ENCODE results near the gene PFKFB3. TPM values are rescaled to one million over a fixed set of nuclear protein-coding genes. Genes with fewer than 3 reads are reported as not detected.

PFKFB3 gene
- total and polyA plus RNA-seq, 4 donors = 24.9 to 54.8 (median 39.3) TPM

DNA sequence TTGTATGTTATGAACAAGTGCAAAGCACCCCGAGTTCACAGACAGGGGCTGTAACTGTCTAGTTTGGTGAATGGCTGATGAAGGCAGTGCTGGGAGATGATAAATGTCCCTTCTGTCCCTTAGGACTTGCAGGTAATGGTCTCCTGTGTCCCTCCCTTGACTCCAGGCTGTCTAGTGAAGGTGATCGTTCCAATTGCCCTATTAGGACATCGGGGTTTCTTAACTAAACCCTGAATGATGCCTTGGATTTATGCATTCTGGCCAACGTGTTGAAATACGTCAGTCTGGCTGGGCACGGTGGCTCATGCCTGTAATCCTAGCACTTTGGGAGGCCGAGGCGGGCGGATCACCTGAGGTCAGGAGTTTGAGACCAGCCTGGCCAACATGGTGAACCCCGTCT is 69.4 kb downstream of the PFKFB3 start:
- Histone ChIP-seq H3K4me3 (ENCODE audit: low read depth, low read length) (no peak overlapping the region), H3K27me3 (ENCODE audit: control insufficient read depth, insufficient read depth, low read length) (no peaks in the 10 kb centered on the region), H3K9me3 (ENCODE audit: control insufficient read depth, insufficient read depth, low read length) (no peaks in the 10 kb centered on the region), H3K36me3 (ENCODE audit: control insufficient read depth, insufficient read depth, low read length) (no peaks in the 10 kb centered on the region), H3K4me1 (ENCODE audit: control insufficient read depth, insufficient read depth, low read length) (peaks cover 29% of the 10 kb centered on the region), H3K27ac (ENCODE audit: low read depth, low read length) (no peak overlapping the region)
- WGBS (ENCODE audit: insufficient coverage) = 90% methylated on average over 6 of the region's 10 CpGs
- DNase-seq (ENCODE audit: low read depth in 4 of 6, low spot score in 6 of 6) = no peak

DNA sequence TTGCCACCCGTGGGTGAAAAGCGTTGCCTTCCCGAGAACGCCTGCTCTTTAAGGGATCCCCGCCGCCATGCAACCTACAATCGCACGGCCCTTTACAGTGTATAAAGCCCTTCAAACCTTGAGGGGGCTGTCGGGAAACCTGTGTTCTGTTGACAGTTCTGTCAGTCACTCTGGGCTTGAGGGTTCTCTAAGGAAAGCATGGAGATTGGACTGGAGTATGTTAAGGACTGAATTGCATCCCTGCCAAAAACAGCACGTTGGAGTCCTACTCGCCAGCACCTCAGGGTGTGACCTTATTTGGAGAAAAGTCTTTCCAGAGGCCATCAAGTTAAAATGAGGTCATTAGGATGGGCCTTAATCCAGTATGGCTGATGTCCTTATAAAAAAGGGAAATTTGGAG is 70.6 kb downstream of the PFKFB3 start:
- Histone ChIP-seq H3K4me3 (ENCODE audit: low read depth, low read length) (no peak overlapping the region), H3K27ac (ENCODE audit: low read depth, low read length) (no peak overlapping the region), H3K9me3 (ENCODE audit: control insufficient read depth, insufficient read depth, low read length) (no peaks in the 10 kb centered on the region), H3K4me1 (ENCODE audit: control insufficient read depth, insufficient read depth, low read length) (peaks cover 25% of the 10 kb centered on the region), H3K36me3 (ENCODE audit: control insufficient read depth, insufficient read depth, low read length) (no peaks in the 10 kb centered on the region), H3K27me3 (ENCODE audit: control insufficient read depth, insufficient read depth, low read length) (no peaks in the 10 kb centered on the region)
- WGBS (ENCODE audit: insufficient coverage) = 87% methylated on average over 11 of the region's 11 CpGs
- DNase-seq (ENCODE audit: low read depth in 4 of 6, low spot score in 6 of 6) = no peak

DNA sequence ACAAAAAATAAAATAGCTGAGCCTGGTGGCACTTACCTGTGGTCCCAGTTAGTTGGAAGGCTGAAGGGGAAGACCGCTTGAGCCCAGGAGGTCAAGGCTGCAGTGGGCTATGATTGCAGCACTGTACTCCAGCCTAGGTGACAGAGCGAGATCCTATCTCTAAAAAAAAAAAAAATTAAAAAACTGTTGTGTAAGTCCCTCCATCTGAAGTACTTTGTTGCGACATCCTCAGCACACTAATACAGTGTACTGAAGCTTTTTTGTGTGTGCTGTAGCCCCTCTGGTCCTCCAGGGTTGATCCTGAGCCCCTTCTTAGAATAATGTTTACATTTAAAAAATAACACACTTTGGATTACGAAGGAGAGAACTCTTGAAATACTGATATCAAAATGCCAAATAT is 71.3 kb downstream of the PFKFB3 start:
- Histone ChIP-seq H3K4me1 (ENCODE audit: control insufficient read depth, insufficient read depth, low read length) (peaks cover 25% of the 10 kb centered on the region), H3K27me3 (ENCODE audit: control insufficient read depth, insufficient read depth, low read length) (no peaks in the 10 kb centered on the region), H3K9me3 (ENCODE audit: control insufficient read depth, insufficient read depth, low read length) (no peaks in the 10 kb centered on the region), H3K4me3 (ENCODE audit: low read depth, low read length) (no peak overlapping the region), H3K27ac (ENCODE audit: low read depth, low read length) (no peak overlapping the region), H3K36me3 (ENCODE audit: control insufficient read depth, insufficient read depth, low read length) (no peaks in the 10 kb centered on the region)
- no CpG with 5 or more reads among the region's 4 CpGs for WGBS (ENCODE audit: insufficient coverage)
- no peak for DNase-seq (ENCODE audit: low read depth in 4 of 6, low spot score in 6 of 6)

DNA sequence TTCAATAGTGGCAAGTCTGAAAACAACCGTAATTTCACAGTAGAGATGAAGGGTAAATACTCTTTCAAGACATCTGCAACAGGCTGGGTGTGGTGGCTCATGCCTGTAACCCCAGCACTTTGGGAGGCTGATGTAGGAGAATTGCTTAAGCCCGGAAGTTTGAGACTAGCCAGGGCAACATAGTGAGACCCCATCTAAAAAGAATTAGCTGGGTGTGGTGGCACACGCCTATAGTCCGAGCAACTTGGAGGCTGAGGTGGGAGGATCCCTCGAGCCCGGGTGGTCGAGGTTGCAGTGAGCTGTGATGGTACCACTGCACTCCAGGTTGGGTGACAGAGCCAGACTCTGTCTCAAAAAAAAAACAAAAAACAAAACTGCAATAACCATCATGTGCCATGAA is 71.8 kb downstream of the PFKFB3 start:
- Histone ChIP-seq H3K9me3 (ENCODE audit: control insufficient read depth, insufficient read depth, low read length) (no peaks in the 10 kb centered on the region), H3K4me3 (ENCODE audit: low read depth, low read length) (no peak overlapping the region), H3K36me3 (ENCODE audit: control insufficient read depth, insufficient read depth, low read length) (no peaks in the 10 kb centered on the region), H3K4me1 (ENCODE audit: control insufficient read depth, insufficient read depth, low read length) (peaks cover 27% of the 10 kb centered on the region), H3K27ac (ENCODE audit: low read depth, low read length) (no peak overlapping the region), H3K27me3 (ENCODE audit: control insufficient read depth, insufficient read depth, low read length) (no peaks in the 10 kb centered on the region)
- DNase-seq (ENCODE audit: low read depth in 4 of 6, low spot score in 6 of 6) = no peak
- WGBS (ENCODE audit: insufficient coverage) = 100% methylated on average over 2 of the region's 7 CpGs

DNA sequence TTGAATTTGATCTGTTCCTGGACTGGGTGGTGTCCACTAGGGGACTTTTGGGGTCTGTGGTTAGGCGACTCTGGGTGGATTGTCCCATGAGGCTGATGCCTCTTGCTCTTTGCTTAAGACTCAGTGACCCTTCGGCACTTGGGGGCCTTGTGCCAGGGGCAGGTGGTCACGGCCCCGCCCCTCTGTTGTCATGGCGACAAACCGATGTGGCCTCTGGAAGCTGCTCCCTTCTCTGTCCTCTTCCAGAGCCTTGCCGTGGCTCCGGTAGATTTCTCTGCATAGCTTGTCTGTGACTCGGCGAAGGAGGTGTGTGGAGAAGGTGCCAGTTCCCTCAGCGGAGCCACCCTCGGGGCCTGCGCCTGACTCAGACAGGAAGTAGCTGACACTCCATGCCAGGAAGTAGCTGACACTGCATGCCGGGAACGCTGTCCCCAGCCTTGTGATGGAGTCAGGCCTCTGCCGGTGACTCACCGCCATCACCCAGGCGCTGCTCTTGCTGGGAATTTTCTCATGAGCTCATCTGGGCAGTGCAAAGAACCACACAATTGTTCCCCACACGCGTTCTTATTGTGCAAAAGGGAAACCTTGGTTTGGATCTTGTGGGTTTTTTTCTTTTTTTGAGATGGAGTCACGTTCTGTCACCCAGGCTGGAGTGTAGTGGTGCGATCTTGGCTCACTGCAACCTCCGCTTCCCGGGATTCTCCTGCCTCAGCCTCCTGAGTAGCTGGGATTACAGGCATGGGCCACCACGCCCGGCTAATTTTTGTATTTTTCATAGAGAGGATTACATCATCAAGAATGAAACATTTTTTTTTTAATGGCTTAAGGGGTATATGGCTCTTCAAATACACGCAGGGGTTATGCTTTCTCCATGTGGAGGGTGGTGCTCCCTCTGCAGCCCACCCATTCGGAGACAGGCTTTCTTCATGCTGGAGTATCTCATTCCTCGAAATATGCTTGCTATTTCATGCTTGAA is 72.6 kb downstream of the PFKFB3 start:
- 34% methylated on average over 16 of the region's 29 CpGs for WGBS (ENCODE audit: insufficient coverage)

DNA sequence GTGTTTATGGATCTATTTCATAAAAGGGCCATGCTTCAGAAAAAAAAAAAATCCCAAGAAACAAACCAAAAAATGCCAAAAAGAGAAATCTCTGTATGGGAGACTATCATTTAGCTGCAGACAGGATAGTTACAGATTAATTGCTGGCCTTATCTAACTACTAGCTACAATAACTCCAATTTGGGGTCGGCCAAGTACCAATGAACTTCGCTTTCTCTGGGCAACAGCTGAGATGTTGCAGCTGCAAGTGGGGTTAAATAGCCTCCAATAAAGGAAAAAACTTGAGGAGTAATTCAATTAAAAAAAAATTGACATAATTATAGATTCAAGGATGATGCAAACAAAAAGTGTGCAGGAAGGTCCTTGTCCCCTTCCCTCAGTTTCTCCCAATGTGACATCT is 73.6 kb downstream of the PFKFB3 start:
- no peaks in the 10 kb centered on the region for H3K36me3 ChIP-seq (ENCODE audit: control insufficient read depth, insufficient read depth, low read length)
- H3K4me3 ChIP-seq (ENCODE audit: low read depth, low read length) = no peak overlapping the region
- no peak for DNase-seq (ENCODE audit: low read depth in 4 of 6, low spot score in 6 of 6)
- H3K9me3 ChIP-seq (ENCODE audit: control insufficient read depth, insufficient read depth, low read length) = no peaks in the 10 kb centered on the region
- no peak overlapping the region for H3K27ac ChIP-seq (ENCODE audit: low read depth, low read length)
- H3K4me1 ChIP-seq (ENCODE audit: control insufficient read depth, insufficient read depth, low read length) = peaks cover 29% of the 10 kb centered on the region
- no peaks in the 10 kb centered on the region for H3K27me3 ChIP-seq (ENCODE audit: control insufficient read depth, insufficient read depth, low read length)
- WGBS (ENCODE audit: insufficient coverage) = no CpG with 5 or more reads among the region's 2 CpGs

More for the DNA sequence above, 72.6 kb downstream of the PFKFB3 start:
- DNase-seq (ENCODE audit: low read depth in 4 of 6, low spot score in 6 of 6) = peak in 2 of 6 donors; percentile 53 to 83
- Histone ChIP-seq H3K9me3 (ENCODE audit: control insufficient read depth, insufficient read depth, low read length) (no peaks in the 10 kb centered on the region), H3K27me3 (ENCODE audit: control insufficient read depth, insufficient read depth, low read length) (no peaks in the 10 kb centered on the region), H3K4me3 (ENCODE audit: low read depth, low read length) (no peak overlapping the region), H3K4me1 (ENCODE audit: control insufficient read depth, insufficient read depth, low read length) (peaks cover 35% of the 10 kb centered on the region), H3K27ac (ENCODE audit: low read depth, low read length) (peak overlapping the region; percentile 40), H3K36me3 (ENCODE audit: control insufficient read depth, insufficient read depth, low read length) (no peaks in the 10 kb centered on the region)

DNA sequence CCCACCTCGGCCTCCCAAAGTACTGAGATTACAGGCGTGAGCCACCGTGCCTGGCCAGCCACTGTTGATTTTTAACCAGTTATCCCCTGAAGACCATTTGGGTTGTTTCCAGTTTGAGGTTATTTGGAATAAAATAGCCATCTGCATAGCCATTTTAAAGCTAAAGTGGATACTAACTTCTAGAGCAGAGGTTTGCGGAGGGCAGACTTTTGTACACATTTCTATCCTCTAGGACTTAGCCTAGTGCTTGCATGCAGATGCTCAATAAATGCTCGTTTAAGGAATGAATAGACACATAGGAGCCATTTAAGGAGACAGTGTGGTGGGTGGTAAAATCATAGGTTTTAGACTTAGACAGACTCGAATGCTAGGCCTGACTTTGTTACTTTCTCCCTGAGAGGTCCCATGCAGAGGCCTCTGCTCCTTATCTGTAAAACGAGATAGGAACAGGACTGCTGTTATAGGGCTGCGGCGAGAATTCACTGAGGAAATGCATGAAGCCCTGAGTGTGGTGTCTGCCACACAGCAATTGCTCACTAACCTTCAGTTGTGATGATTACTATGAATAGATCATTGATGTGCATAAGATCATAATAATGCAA is 75.9 kb downstream of the PFKFB3 start:
- Histone ChIP-seq H3K36me3 (ENCODE audit: control insufficient read depth, insufficient read depth, low read length) (no peaks in the 10 kb centered on the region), H3K4me1 (ENCODE audit: control insufficient read depth, insufficient read depth, low read length) (peaks cover 21% of the 10 kb centered on the region), H3K4me3 (ENCODE audit: low read depth, low read length) (no peak overlapping the region), H3K27me3 (ENCODE audit: control insufficient read depth, insufficient read depth, low read length) (no peaks in the 10 kb centered on the region), H3K9me3 (ENCODE audit: control insufficient read depth, insufficient read depth, low read length) (no peaks in the 10 kb centered on the region), H3K27ac (ENCODE audit: low read depth, low read length) (no peak overlapping the region)
- 35% methylated on average over 2 of the region's 9 CpGs for WGBS (ENCODE audit: insufficient coverage)
- no peak for DNase-seq (ENCODE audit: low read depth in 4 of 6, low spot score in 6 of 6)

DNA sequence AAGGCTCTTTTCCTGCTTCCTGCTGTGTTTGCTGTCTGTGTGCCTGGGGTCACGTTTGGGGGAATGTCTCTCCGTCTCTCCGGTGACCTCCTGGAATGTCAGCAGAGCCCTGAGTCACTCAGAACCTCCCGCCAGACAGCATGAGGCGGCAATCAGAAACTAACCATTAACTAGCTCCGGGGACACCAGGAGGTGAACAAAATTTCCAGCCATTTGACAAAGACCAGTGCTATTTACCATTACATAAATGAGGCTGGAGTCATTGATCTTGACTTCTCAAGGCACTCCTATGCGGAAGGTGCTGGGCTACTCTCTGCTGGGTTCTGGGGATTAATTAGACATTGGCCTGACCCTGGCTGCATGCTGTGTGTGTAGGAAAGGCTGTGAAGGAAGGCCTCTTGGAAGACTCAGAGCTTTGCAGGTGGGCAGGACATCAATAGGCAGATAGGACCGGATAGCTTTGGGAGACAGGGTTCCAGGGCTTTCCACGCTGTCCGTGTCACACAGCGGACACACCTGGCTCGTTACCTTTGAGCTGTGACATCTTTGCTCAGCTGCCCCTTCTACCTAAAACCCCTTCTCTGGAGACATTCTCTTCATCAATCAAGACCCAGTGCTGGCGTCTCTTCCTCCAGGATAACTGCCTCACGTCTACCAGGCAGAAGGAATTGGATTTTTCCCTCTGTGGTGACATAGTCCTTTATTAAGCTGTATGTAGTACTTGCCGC is 77.0 kb downstream of the PFKFB3 start:
- no peak overlapping the region for H3K4me3 ChIP-seq (ENCODE audit: low read depth, low read length)
- H3K27ac ChIP-seq (ENCODE audit: low read depth, low read length) = no peak overlapping the region
- DNase-seq (ENCODE audit: low read depth in 4 of 6, low spot score in 6 of 6) = peak in 2 of 6 donors; percentile 49 to 50
- no peaks in the 10 kb centered on the region for H3K27me3 ChIP-seq (ENCODE audit: control insufficient read depth, insufficient read depth, low read length)
- no peaks in the 10 kb centered on the region for H3K9me3 ChIP-seq (ENCODE audit: control insufficient read depth, insufficient read depth, low read length)
- WGBS (ENCODE audit: insufficient coverage) = 46% methylated on average over 12 of the region's 15 CpGs
- no peaks in the 10 kb centered on the region for H3K36me3 ChIP-seq (ENCODE audit: control insufficient read depth, insufficient read depth, low read length)
- H3K4me1 ChIP-seq (ENCODE audit: control insufficient read depth, insufficient read depth, low read length) = peaks cover 21% of the 10 kb centered on the region

DNA sequence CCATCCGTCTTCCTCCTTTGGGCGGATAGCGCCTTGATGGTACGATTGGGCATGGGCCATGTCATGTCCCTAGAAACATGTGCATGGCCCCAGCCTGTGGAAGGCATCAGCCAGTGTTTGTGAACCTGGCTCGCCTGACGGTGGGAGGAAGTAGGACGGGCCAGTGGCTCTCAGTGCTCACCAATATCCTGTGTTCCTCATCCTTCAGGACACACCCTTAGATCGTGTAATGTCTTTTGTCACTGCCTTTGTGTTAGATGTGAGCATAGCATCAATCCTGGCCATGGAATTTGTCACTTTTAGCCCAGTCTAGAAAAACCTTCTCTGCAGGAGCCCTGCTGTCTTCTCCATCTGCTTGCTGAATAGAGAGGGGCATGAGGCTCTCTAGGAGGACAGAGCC is 77.6 kb downstream of the PFKFB3 start:
- H3K9me3 ChIP-seq (ENCODE audit: control insufficient read depth, insufficient read depth, low read length) = no peaks in the 10 kb centered on the region
- no peak for DNase-seq (ENCODE audit: low read depth in 4 of 6, low spot score in 6 of 6)
- peaks cover 16% of the 10 kb centered on the region for H3K4me1 ChIP-seq (ENCODE audit: control insufficient read depth, insufficient read depth, low read length)
- H3K27ac ChIP-seq (ENCODE audit: low read depth, low read length) = no peak overlapping the region
- H3K36me3 ChIP-seq (ENCODE audit: control insufficient read depth, insufficient read depth, low read length) = no peaks in the 10 kb centered on the region
- H3K4me3 ChIP-seq (ENCODE audit: low read depth, low read length) = no peak overlapping the region
- 89% methylated on average over 3 of the region's 8 CpGs for WGBS (ENCODE audit: insufficient coverage)
- no peaks in the 10 kb centered on the region for H3K27me3 ChIP-seq (ENCODE audit: control insufficient read depth, insufficient read depth, low read length)

Data from spinal cord (tissue), 10 donors.